Erythroblast (primary cell): ENCODE measurements around the gene FICD.

Source experiments
- GATA1 ChIP-seq: IDR thresholded peaks from 2 replicates; pipeline ENCODE4 v1.6.1; 2011; ENCODE audit warnings: low read depth, mild to moderate bottlenecking, control low read depth, low read length, moderate library complexity
- POLR2A ChIP-seq: IDR thresholded peaks from 2 replicates; pipeline ENCODE4 v1.6.1; 2011; ENCODE audit warnings: mild to moderate bottlenecking, low read length

GRCh38 chr12:108484845-108485244 lies 30.2 kb upstream of the FICD start:
- TF ChIP-seq POLR2A (no peak), GATA1 (no peak)
